Activated CD4-positive, alpha-beta T cell treated with anti-CD3 and anti-CD28 coated beads, Interleukin-2, amount 10 ng/mL, durations not matched to agents 7 days and 5 days (primary cell): Measurements from ENCODE around the gene LIPJ. TPM values are rescaled to one million over a fixed set of nuclear protein-coding genes. Genes with fewer than 3 reads are reported as not detected.

Experiments used
- total RNA-seq, 2 experiments: library from RNA; stranded (reverse); gene quantifications; one replicate each; pipeline ENCODE4 v1.2.3, GENCODE V29; 2021

Gene LIPJ
- total RNA-seq, 2 experiments from 2014 or later = not detected

Other genes with a start within 250 kb of the LIPJ start
- 1 to 10 TPM; 1.2 to 1.8 TPM for gene RNLS, start 3.4 kb upstream of the LIPJ start, total RNA-seq
- gene LIPF, start 77.7 kb downstream of the LIPJ start, total RNA-seq = not detected
- gene LIPK, start 119.5 kb downstream of the LIPJ start, total RNA-seq = not detected
- not detected for gene LIPN, start 173.3 kb downstream of the LIPJ start, total RNA-seq
- gene LIPM, start 216.0 kb downstream of the LIPJ start, total RNA-seq = not detected